Gastroesophageal sphincter (tissue), 3 donors: ENCODE results near the gene MRPS5.

Experiments used
- EP300 ChIP-seq: sonication (generic); formaldehyde crosslinking; IDR thresholded peaks from one replicate; pipeline ENCODE4 v1.6.1; 2017; ENCODE audit warnings: antibody characterized with exemption, mild to moderate bottlenecking
- POLR2A ChIP-seq, 2 donors: fragments of 450-650 bp; IDR thresholded peaks; one replicate each; pipeline ENCODE4 v1.6.1; 2017; ENCODE audit warnings: antibody characterized with exemption in 2 of 2, mild to moderate bottlenecking in 2 of 2, moderate library complexity in 1 of 2
- POLR2AphosphoS5 ChIP-seq: sonication (generic); formaldehyde crosslinking; IDR thresholded peaks from one replicate; pipeline ENCODE4 v1.6.1; 2017; ENCODE audit warnings: antibody characterized with exemption
- TF ChIP-seq, protein P1 (sequence below), 4 experiments: fragments of 200-600 bp in 2 of 4; fragments of 450-650 bp in 2 of 4; sonication (generic) in 1 of 4; IDR thresholded peaks; one replicate each; pipeline ENCODE4 v1.5.1; 2017 to 2019; ENCODE audit warnings: antibody characterized with exemption in 4 of 4, mild to moderate bottlenecking in 2 of 4, moderate library complexity in 2 of 4

DNA sequence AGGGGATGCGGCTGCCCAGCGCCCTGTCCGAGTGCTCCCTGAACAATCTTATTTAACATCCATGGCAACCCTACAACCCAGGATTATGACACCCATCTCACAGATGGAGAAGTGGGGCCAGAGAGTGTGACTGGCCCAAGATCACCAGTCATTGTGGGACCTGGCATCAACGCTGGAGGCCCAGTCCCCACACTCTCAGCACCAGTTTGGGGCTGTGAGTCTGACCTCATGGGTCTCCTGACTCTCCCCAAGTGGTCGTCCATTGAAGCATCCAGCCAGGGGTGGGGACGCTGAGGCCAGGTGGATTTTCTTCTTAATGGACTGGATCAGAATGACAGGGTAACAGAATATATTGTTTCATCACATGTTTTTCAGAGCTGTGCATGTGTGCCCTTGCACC is 71.6 kb downstream of the MRPS5 start:
- TF ChIP-seq POLR2AphosphoS5 = no peak
- TF ChIP-seq POLR2A (IDR thresholded peaks at IDR 0.05) = no peak
- TF ChIP-seq, protein P1, sequence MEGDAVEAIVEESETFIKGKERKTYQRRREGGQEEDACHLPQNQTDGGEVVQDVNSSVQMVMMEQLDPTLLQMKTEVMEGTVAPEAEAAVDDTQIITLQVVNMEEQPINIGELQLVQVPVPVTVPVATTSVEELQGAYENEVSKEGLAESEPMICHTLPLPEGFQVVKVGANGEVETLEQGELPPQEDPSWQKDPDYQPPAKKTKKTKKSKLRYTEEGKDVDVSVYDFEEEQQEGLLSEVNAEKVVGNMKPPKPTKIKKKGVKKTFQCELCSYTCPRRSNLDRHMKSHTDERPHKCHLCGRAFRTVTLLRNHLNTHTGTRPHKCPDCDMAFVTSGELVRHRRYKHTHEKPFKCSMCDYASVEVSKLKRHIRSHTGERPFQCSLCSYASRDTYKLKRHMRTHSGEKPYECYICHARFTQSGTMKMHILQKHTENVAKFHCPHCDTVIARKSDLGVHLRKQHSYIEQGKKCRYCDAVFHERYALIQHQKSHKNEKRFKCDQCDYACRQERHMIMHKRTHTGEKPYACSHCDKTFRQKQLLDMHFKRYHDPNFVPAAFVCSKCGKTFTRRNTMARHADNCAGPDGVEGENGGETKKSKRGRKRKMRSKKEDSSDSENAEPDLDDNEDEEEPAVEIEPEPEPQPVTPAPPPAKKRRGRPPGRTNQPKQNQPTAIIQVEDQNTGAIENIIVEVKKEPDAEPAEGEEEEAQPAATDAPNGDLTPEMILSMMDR (IDR thresholded peaks at IDR 0.05) = no peak
- no peak for TF ChIP-seq EP300
